Bronchial epithelial cell (primary cell): ENCODE results near the gene IQSEC3. TPM values are rescaled to one million over a fixed set of nuclear protein-coding genes. Genes with fewer than 3 reads are reported as not detected.

ENCODE experiments used
- DNase-seq: peaks from one replicate; pipeline ENCODE4 v3.0.0-alpha.2; 2010; ENCODE audit warnings: low read depth
- FAIRE-seq: peaks from 2 replicates; lab custom pipeline; 2011; peaks lifted over from hg19 to GRCh38; lab: Jason Lieb, UNC
- H3K27me3 ChIP-seq: 2 replicates; pipeline ENCODE4 v1.5.1; 2011; ENCODE audit warnings: low read length; ENCODE audit not compliant: control insufficient read depth, insufficient read depth
- H3K36me3 ChIP-seq: 2 replicates; pipeline ENCODE4 v1.5.1; 2011; ENCODE audit warnings: low read length; ENCODE audit not compliant: control insufficient read depth, insufficient read depth
- H3K4me3 ChIP-seq: 2 replicates; pipeline ENCODE4 v1.5.1; 2011; ENCODE audit warnings: mild to moderate bottlenecking, low read depth, low read length, control low read depth
- CTCF ChIP-seq: IDR thresholded peaks from 2 replicates; pipeline ENCODE4 v1.5.1; 2011; ENCODE audit warnings: mild to moderate bottlenecking, moderate library complexity, low read length, control low read depth, inconsistent platforms; ENCODE audit not compliant: insufficient read depth, severe bottlenecking
- total RNA-seq: library from RNA; depleted of rRNA; stranded (reverse); fragments of >200 nt; gene quantifications from 2 replicates; pipeline ENCODE4 v1.2.1, GENCODE V29; 2014

Gene IQSEC3
- total RNA-seq, 1 donor from 2014 or later: not detected

GRCh38 chr12:203462-204260 lies 137.1 kb downstream of the IQSEC3 start:
- FAIRE-seq (no peak), DNase-seq (no peak)
- H3K27me3 ChIP-seq: peaks cover 8% of the 10 kb centered on the region
- no peak overlapping the region for H3K4me3 ChIP-seq
- peak; percentile 5 for TF ChIP-seq CTCF
- H3K36me3 ChIP-seq: no peaks in the 10 kb centered on the region

GRCh38 chr12:204261-204678 lies 137.7 kb downstream of the IQSEC3 start:
- no peak overlapping the region for H3K4me3 ChIP-seq
- no peak for TF ChIP-seq CTCF
- H3K36me3 ChIP-seq: no peaks in the 10 kb centered on the region
- peaks cover 6% of the 10 kb centered on the region for H3K27me3 ChIP-seq
- FAIRE-seq: no peak
- DNase-seq: no peak

- FAIRE-seq (peak; percentile 7), DNase-seq (no peak)
- TF ChIP-seq CTCF: no peak
- Histone ChIP-seq H3K4me3 (no peak overlapping the region), H3K27me3 (peaks cover 6% of the 10 kb centered on the region), H3K36me3 (no peaks in the 10 kb centered on the region)
Measured at GRCh38 chr12:205026-205425, 138.5 kb downstream of the IQSEC3 start.

- DNase-seq: no peak
- FAIRE-seq: no peak
- peaks cover 9% of the 10 kb centered on the region for H3K27me3 ChIP-seq
Measured at GRCh38 chr12:206746-207440, 140.3 kb downstream of the IQSEC3 start.

GRCh38 chr12:207804-208203 lies 141.2 kb downstream of the IQSEC3 start:
- FAIRE-seq: no peak
- DNase-seq: no peak
- TF ChIP-seq CTCF: no peak
- H3K4me3 ChIP-seq: no peak overlapping the region
- no peaks in the 10 kb centered on the region for H3K36me3 ChIP-seq
- H3K27me3 ChIP-seq: peaks cover 9% of the 10 kb centered on the region

More at GRCh38 chr12:206746-207440, 140.3 kb downstream of the IQSEC3 start:
- no peaks in the 10 kb centered on the region for H3K36me3 ChIP-seq
- TF ChIP-seq CTCF: no peak
- no peak overlapping the region for H3K4me3 ChIP-seq
